Measurements from ENCODE around the gene ZDHHC15.

- no peak for TF ChIP-seq POLR2A (IDR thresholded peaks at IDR 0.05; ENCODE audit: low read depth, low read length)
- TF ChIP-seq TAF1 (IDR thresholded peaks at IDR 0.05; ENCODE audit: borderline replicate concordance, low read depth, low read length): no peak
- TF ChIP-seq POLR2AphosphoS5 (IDR thresholded peaks at IDR 0.05; ENCODE audit: low read depth, low read length): no peak
Measured at GRCh38 chrX:75544786-75545185, 21.9 kb upstream of the ZDHHC15 start.

All from GM12892 (cell line).